AG20443 (cell line): Measurements from ENCODE around the gene RDH5.

Source experiments
- DNase-seq: peaks from one replicate; pipeline ENCODE4 v3.0.0; 2012; ENCODE audit warnings: low spot score, mixed read lengths

Gene RDH5

DNA sequence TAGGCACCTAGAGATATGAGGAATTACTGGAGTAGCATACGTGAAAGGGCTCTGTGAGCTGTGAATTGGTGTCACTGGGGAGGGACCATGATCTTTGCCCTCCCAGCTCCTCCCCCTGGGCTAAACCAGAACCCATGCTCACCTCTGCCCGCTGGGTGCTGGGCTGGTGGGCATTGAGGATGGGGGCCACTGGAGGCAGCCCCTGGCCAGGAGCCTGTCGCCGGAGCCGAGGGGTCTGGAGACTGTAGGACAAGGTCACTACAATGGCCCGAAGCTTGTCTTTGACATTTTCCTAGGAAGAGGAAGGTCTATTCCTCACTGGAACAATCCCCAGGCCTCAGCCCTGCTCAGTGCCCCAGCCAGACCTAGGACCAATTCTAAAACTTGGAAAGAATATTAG, 24.1 kb upstream of the RDH5 start:
- DNase-seq = no peak

DNA sequence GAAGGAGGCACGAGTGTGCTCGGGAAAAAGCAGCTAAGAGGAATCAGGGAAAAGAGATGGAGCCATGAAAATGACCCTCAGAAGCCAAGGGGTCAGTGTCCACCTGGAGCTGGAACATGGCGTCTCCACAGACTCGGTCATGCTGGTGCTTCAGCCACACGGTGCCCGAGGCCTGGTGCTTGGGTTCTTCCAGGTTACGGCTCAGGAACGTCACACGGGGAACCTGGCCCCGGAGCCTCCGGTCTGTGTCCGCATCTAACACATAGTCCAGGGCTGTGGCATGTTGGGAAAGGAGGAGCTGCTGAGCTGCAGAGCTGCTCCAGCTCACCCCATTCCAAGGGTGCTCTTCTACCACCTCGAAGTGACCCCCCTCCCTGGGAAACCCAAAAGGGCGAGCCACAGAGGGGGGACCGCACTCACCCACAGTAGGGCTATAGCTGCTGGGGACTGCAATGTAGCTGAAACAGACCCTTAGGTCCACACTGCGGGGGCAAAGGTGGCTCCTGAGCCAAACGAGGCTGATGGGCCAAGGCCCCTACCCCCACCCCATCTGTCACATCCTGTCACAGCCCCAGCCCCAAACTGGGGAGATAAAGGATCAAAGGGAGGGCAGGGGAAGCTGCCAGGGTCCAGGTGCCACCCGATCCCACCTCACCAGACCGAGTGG, 23.3 kb upstream of the RDH5 start:
- DNase-seq = no peak

DNA sequence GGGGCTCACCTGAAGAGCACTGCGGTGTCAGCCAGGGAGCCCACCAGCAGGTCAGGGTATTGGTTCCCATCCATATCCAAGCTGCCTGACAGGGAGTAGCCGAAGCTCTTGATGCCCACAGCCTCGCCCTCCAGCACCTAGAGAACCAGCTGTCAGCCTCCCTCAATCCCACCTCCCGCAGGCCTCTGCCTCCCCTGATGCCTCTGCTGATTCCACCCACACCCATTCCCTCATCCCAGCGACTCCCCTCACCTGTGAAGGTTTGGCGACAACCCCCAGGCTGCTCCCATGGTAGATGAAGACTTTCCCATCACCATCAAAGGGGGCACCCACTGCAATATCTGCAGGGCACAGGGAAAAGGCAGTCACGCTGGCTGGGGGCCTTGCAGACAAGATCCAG, 22.5 kb upstream of the RDH5 start:
- no peak for DNase-seq

DNA sequence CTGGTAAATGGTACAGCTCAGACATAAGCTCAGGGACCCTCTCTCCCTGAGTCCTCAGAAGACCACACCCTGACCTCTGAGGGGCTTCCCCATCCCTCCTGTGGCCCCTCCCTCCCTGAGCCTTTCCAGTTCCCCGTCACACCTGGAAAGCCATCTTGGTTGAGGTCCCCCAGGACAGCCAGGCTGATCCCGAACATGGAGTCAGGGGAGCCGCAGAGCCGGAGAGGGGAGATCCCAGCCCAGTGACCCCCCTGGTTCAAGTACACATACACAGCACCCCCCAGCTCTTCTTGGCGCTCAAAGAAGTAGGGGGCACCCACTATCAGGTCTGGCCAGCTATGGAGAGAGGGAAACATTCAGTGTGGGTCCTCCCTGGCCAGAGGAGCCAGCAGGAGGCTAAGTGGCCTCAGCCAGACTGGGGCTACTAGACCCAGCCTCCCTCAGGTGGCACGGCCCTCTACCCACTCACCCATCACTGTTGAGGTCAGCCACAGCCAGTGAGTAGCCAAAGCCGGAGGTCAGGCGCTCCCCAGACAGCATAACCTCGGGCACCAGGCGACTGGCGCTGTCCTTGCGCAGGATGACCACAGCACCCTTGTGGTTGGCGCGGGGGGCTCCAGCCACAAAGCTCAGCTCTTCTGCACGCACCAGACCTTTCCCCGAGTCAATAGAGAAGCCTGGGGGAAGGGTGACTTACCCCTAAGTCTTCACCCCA, 21.8 kb upstream of the RDH5 start:
- DNase-seq = no peak

DNA sequence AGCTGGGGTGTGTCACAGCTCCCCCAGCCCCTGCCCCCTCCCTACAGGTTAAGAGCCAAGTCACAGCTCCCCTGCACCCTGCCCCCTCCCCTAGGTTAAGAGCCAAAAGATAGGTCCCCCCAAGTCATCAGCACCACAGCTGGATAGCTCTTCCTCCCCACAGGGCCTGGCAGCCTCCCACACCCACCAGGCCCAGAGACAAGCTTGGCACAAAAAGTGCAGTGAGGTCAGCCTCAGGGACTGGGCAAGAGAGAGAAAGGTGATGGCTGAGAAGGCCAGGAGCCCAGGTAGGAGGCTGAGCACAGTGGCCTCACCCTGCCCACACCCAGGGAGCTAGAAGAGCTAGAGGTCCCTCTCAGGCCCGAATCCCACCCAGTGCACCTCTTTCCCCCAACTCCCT, 21.2 kb upstream of the RDH5 start:
- no peak for DNase-seq

DNA sequence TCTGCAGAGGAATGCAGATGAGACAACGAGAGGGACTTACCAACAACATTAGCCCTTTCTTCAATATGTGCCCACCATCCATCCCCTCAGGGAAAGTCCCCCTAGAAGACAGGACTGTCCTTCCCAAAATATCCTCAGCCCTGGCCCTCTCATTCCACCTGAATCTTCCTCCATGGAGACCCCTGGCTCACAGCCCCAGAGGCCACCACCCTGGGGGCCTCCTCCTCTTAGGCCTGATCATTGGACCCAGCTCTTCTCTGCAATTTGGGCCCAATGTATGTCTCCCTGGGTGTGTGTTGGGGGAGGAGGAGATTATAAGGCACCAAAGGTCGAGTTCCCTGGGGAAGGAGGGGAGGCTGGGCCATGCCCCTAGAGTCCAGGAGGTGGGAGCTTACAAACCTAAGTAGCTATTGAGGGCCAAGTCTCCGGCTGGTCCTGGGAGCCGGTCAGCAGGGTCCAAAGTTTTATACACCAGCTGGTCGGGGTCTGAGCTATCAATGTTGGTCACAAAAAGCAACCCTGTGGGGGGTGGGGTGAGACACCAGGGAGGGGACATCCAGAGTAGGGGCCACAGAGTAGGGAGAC, 20.6 kb upstream of the RDH5 start:
- no peak for DNase-seq

DNA sequence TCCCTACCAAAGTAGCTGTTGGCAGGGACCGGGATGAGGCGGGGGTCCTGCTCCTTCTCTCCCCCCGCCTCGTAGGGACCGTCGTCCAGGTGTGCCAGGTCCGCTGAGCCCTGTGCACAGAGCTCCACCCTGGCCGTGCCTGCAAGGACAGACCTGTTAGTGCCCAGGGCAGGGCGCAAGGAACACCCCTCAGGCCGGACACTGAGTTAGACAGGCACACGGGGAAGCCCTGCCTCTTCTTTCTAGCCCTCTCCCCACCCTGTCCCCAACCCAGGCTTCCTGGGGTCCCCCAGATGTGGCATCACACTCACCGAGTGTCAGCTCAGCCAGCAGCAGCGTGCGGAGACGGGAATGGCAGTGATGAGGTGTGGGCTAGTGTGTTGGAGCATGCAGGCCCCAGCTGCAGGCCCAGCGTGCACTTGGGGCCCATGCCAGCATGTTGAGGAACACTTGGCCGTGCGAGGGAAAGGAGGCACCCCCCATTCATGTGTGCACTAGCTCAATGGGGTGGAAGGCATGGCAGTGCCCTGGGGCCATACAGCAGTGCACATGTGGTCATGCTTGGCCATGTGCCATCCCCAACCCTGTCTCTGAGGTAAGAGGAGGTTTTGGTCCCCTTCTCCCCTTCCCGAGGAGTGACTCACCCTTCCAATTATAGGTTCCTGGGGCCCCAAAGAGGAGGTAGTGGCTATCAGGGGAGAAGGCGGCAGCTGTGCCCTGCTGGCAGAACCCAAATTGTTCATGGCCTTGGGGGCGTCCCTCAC, 19.8 kb upstream of the RDH5 start:
- peak; percentile 32 for DNase-seq

DNA sequence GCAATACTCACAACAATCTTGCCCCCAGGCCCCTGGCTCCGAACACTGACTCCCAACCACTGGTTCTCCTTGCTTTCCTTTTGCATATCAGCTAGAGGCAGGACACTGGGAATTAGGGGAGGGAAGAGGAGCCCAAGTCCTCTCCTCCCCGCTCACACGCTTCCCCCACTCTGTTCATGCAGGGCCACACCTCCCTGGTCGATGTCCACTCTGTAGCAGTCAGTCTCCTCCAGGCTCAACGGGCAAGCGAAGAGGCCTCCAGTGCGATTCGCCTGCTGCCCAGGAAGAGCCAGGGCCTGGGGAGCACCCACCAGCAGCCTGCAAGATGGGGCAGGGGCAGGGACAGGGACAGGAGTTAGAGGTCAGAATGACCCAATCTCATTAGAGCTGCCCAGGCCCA, 17.3 kb upstream of the RDH5 start:
- DNase-seq = no peak

DNA sequence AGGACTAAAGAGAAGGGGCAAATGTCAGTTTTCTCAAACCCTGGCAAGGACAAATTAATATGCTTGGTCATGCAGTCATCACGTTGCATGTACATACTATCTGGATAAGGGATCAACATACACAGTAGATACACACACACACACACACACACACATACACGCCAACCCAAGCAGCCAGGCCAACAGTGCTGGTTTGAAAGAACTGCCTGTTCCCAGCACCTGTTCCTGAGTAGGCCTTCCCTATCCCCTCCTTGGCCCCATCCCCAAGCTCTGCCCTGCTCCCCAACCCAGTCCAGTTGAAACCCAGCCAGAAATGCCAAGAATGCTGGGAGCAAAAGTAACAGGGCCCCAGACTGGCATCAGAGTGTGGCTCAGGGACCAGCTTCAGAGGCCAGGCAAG, 16.9 kb upstream of the RDH5 start:
- DNase-seq = no peak

DNA sequence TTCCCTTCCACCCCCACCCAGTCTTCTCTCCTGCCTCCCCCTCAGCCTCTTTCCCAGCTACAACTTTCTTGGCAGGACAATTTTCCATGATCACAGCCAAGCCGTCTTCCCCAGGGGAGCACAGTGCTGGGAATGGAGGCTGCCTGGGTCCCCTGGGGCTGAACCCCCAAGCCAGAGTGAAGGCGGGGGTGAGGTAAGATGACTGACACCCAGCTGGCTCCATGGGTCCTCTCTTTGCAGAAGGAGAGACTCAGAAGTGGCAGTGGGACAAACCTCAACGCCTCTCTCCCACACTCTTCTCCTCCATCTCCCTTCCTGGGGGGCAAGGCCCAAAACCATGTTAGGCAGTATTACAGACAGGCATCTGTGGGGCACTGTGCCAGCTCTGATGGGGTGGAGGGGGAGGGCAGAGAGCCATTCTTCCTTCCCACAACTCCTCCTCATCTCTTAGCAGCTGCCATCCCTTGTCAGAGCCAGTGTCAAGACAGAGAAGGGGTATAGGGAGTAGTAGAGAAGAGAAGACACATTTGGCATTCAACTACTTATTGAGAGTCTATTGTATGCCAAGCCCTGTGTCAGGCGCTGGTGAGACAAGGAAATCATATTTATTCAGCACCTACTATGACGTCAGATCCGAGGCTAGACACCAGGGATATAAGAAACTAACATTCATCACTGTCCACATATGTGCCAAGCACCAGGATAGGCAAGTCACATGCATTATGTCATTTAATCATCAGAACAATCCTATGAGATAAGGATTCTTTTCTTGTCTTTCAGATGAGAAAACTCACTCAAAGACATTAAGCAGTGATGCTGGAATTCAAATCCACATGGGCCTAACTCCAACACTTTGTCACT, 16.1 kb upstream of the RDH5 start:
- DNase-seq = no peak

DNA sequence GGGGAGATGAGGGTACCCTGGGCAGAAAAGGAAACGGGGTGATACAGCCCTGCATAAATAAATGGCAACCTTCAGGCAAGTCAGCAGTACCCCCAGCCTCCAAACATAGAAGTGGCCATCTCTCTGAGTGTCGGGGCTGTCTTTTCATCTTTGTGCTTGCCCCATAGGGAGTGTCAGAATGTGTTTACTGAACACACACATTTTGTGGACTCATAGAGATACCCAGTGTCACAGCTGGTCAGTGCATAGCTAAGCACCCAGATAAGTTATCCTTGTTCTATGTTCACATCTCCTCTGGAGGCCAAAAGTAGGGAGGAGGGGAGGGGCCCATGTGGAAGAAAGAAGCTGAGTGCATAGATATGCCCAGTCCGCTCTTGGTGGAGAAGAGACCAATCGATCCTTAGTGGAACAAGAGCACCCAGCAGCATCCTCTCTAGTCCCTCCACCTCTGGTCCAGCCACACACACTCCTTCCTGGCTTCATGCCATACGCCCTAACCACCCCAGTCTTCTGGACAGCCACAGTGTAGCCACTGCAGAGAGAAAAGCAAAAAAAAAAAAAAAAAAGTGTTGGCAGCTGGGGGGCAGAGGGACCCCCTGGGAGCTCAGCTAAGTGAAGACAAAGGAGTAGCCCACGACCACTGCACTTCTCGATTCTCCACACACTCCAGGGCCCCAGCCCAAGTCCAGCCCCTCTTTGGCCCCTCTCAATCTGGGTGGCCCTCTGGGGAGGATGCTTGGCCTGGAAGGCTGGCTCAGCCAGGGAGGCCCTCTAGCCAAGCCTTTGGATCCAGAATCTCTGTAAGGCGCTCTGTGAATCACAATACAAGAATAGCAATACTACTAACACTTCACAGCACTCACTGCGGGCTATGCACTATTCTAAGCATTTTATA, 15.1 kb upstream of the RDH5 start:
- DNase-seq = no peak

DNA sequence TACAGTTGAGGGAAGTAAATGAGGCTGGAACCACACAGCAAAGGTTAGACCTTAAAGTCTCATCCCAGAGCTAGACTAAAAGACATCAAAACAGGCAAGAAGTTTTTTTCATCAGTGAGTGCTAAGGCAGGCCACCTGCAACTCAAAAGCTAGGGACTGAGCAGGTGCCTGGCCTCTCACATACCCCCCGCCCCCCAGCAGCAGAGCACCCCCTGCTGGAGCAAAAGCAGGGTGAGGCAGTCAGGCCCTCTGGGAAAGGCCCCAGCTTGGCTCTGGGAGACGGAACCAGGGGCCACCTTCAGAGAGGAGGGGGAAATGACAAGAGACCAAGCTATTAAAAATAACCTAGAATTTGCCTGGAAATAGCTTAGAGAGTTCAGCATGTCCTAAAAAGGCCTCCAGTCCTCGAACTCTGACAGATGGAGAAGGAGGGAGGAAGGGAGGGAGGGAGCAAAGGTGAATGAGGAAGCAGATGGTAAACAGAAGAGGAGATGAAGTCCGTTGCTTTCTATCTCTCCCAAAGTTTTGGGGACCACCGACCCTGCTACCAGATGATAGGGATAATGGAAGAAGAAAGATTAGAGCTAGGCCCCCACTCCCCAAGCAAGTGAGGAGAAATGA, 14.3 kb upstream of the RDH5 start:
- DNase-seq = no peak

DNA sequence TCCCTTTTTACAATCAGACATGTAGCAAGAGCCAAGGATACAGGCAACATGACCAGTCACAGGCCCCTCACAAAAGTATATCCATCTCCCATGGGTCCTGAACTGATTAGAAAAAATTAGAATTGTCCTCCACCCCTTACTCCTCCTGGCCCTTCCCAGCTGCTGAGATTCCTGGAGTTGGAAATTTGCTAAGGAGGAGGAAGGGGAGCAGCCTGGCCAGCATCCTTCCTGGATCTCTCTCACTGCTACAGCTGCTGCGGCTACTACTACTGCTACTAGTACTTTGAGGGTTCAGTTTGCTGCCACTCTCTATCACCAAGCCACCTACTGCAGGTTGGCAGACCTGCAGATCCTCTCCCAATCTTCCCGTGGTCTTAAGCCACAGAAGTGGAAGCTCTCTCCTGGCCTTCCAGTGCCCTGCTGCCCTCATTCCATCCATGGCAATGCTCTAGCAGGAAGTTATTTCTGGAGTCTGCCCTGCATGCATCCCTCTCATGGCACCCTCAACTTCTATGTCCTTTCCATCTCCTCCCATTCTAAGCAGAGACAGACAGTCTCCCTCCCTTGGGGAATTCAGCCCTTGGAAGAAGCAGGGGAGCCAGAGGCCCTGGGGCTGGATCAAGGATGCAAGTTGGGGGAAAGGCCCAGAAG, 13.5 kb upstream of the RDH5 start:
- no peak for DNase-seq

DNA sequence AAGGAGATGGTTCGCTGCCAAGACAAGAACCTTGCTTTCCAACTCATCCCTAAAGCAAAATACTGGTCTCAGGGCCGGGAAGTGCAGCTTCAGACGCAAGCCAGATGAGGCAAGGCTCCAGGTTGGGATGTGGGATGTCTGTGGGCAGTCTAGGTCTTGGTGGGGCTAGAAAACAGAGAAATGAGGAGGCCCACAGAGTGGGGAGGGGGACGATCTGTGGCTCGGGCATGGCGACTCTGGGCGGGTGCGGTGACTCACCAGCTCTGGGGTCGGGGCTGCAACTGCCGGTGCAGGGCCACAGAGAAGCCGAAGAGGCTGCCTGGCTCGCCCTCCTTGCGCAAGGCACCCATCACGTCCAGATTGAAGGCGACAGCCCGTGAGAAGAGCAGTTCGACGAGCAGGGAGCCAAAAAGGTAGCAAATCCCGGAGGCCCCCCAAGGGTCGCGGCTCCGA, 12.9 kb upstream of the RDH5 start:
- DNase-seq = peak; percentile 46

DNA sequence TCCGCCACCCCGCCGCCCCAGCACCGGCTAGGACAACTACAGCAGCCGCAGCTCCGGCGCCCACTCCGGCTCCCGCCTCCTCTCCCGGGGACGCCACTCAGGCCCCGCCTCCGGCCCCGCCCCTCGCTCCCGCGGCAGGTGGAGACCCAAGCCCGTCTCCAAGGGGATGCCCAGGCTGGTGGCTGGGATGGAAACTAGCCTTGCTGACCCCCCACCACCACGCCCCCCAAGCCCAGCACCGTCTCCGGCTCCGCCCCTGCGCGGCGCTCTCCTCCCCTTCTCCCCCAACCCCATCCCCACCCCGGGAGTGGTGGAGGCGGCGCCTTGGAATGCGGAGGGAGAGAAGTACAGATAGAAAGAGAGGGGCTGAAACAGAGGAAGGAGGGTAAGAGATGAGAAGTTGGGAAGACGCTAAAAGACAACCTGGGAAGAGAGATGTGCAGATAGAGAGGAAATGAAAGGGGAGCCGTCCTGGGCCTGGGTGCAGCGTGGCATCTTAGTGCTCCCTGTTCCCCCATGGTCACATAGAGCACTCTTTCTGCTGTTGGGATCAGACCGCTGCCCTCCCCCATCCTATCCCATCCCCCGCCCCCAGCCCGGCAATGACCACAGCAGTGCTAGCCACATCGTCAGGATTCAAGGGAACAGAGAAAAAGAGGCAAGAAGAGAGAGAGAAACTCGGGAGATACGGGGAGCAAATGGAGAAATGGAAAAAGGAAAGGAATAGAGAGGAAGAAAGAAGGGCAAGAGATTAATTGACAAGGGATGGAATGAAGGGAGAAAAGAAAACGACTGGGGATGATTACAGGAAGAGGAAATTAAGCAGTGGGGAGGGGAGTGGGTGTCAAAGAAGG, 12.1 kb upstream of the RDH5 start, which contains the start of gene ITGA7:
ITGA7 (minus strand) TSS at position 64 of the 854 bp plus-strand sequence. CDS start 222 bp downstream, outside the sequence.
- DNase-seq = peak; percentile 78

DNA sequence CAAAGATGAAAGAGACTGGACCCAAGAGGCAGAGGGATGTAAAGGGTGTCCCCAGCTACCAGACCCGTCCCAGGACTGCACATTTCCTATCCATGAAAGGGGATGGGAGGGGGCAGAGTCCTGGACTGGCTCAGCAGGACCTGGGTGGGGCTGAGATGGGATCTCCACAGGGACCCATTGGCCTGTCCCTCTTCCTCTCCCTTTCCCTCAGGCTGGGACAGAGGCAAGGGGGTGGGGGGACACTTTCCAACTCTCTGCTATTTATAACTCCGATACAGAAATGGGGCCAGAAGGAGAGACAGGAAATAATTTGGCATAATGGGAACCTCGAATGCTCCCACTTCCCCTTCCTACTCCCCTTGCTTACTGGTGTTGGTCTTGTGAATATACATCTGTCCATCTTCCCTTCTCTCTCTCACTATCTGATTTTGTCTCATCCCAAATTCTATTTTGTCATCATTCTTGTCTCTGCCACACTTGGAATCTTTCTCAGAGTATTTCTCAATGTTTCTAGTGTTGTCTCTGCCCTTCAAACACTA, 11.4 kb upstream of the RDH5 start:
- no peak for DNase-seq

DNA sequence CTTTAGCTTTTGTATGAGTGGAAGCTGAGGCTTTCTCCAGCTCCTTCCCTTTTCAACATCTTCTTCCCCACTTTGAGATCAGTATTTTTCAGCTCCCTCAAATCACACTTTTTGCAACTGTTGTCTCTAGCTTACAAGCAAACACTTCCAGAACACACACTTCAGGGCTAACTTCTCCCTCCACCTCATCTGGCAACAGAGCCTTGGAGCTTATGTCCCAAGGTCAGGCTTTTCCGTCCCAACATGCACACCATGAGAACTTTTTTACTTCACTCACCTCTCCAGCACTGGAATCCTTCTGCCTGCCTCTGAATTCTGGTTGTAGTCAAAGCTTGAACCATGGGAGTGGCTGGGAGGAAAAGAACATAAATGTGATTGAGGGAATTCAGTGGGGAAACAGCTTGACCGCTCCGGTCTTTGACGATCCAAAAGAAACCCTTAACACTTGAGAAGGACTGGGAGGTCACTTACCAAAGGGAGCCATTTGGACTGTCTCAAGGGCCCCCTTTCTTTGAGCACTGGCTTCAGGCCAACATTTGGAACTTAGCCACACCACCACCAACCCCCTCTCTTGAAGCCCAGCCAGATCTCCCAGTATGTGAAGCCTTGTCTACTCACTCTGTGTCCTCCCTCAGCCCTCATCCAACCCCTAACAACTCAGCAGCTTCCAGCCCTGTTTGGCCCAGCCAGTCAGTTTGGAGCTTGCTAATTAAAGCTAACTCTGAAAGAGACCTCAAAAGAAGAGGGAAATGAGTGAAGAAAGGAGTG, 8.2 kb upstream of the RDH5 start:
- DNase-seq = no peak
